Adrenal gland (tissue), 12 donors: Measurements from ENCODE around the gene ZFAND6. TPM values are rescaled to one million over a fixed set of nuclear protein-coding genes. Genes with fewer than 3 reads are reported as not detected.

Experiments used
- DNase-seq, 7 donors: peaks; one replicate each; pipeline ENCODE4 v3.0.0-alpha.2; 2019 to 2020
- H3K27ac ChIP-seq, 5 donors: fragments of 200-600 bp; sonication (generic) in 4 of 5; 1 replicate in 3 of 5; 2 replicates in 2 of 5; pipeline versions ENCODE4 v1.5.1 to v1.8.0; 2016 to 2020; ENCODE audit warnings: mild to moderate bottlenecking in 1 of 5
- H3K27me3 ChIP-seq: fragments of 200-600 bp; 2 replicates; pipeline ENCODE4 v1.8.0; 2021
- H3K36me3 ChIP-seq, 2 donors: fragments of 200-600 bp; replicated peaks in 1 of 2; 1 replicate in 1 of 2; 2 replicates in 1 of 2; pipeline versions ENCODE4 v1.5.1 to v1.8.0; 2018 to 2022
- H3K4me1 ChIP-seq, 2 donors: fragments of 200-600 bp; replicated peaks in 1 of 2; 1 replicate in 1 of 2; 2 replicates in 1 of 2; pipeline versions ENCODE4 v1.5.1 to v1.8.0; 2018 to 2021
- H3K4me3 ChIP-seq, 4 donors: fragments of 200-600 bp; sonication (generic) in 3 of 4; one replicate each; pipeline ENCODE4 v1.5.1; 2016 to 2018
- H3K9me3 ChIP-seq, 3 donors: fragments of 200-600 bp; sonication (generic) in 1 of 3; replicated peaks in 1 of 3; 1 replicate in 2 of 3; 2 replicates in 1 of 3; pipeline versions ENCODE4 v1.5.1 to v1.8.0; 2016 to 2021
- CTCF ChIP-seq, 6 experiments: fragments of 450-650 bp in 4 of 6; fragments of 200-600 bp in 2 of 6; sonication (generic) in 1 of 6; IDR thresholded peaks; 1 replicate in 5 of 6; 2 replicates in 1 of 6; pipeline versions ENCODE4 v1.5.1 to v1.8.0; 2016 to 2021; ENCODE audit warnings: antibody characterized with exemption in 6 of 6, mild to moderate bottlenecking in 2 of 6, moderate library complexity in 1 of 6
- POLR2A ChIP-seq, 2 donors: fragments of 450-650 bp; IDR thresholded peaks; one replicate each; pipeline ENCODE4 v1.6.1; 2017; ENCODE audit warnings: antibody characterized with exemption in 2 of 2, mild to moderate bottlenecking in 2 of 2, moderate library complexity in 1 of 2
- WGBS, 4 donors: extraction: QIAGEN DNeasy Blood & Tissue Kit in 2 of 4; methylation state at CpG; one replicate each; pipeline versions ENCODE4 v1.1.5 to v1.1.7; 2013 to 2017; 5-methylcytosine and 5-hydroxymethylcytosine counted together
- intact Hi-C, 2 donors: fragments of 100-400 bp; cut with DNase I; formaldehyde crosslinking; loops; one replicate each; pipeline versions ENCODE4 v1.14.1 to v1.15.0; 2022 to 2023
- polyA plus RNA-seq, 3 donors: library from polyadenylated mRNA; stranded (reverse); fragments of 200-250 nt in 2 of 3; fragments of 350-450 nt in 1 of 3; fragmentation: Illumina TruSeq in 1 of 3; extraction: RNeasy Lipid Tissue Mini Kit (QIAGEN cat#74804) in 1 of 3; gene quantifications; one replicate each; pipeline ENCODE4 v1.2.3, GENCODE V29; 2013 to 2014
- total RNA-seq, 9 donors: library from RNA; depleted of rRNA in 4 of 9; stranded (reverse); fragments of >200 nt in 4 of 9; fragments of 120-200 nt in 1 of 9; fragmentation: NEBNext Ultra II Directional in 1 of 9; extraction: Animal tissue kit (Norgen Biotek cat#: 25700) in 1 of 9; gene quantifications; one replicate each; pipeline versions ENCODE4 v1.1.0 to v1.2.4, GENCODE V29; 2013 to 2023
- donor health status: healthy with polysubstance abuse.
- donor health status: Bipolar disorder and iron deficiency.
- donor health status: DM: yes; HTN: yes; CAD: no.
- donor health status: DM: no; HTN: no; CAD: no.
- donor health status: DM: no; HTN: no; CAD: no.
- donor health status: DM: yes; HTN: yes; CAD: no.

ZFAND6 gene
- total and polyA plus RNA-seq, 12 donors: 46.5 to 197 (median 105) TPM

DNA sequence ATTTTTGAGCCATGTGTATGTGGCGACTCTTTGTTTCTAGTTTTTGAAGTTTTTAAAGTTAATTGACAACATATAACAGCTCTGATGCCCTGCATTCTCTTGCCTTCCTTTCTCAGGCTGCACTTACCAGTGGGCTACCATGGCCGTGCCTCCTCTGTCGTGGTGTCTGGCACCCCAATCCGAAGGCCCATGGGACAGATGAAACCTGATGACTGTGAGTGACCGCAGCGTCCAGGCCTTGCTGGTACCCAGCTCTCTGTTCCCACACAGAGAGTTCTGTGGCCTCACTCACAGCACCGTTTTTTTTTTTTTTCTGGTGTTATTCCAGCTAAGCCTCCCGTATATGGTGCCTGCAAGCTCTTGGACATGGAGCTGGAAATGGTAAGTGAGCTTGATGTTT lies 108.5 kb downstream of the ZFAND6 start:
- intact Hi-C loops: loop anchor here in 1 of 2 donors (10.0 kb wide), 1 partner anchor 103 kb away; no protein-coding TSS in a partner anchor

DNA sequence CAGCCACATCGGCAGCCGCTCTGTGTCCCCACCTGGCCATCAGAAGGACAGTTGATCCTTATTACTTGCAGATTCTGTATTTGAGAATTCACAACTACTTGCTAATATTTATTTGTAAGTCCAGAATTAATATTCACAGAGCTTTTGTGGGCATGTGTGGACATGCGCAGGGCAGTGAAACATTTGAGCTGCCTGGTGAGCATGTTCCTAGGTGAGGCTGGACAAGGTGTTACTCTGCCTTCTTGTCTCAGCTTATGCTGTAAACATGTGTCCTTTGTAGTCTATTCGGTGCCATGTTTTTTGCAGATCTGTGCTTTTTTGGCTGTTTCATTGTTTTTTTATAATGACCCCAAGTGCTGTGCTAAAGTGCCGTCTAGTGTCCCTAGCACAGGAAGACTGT lies 108.9 kb downstream of the ZFAND6 start:
- no peak for TF ChIP-seq POLR2A (IDR thresholded peaks at IDR 0.05)
- no peak for TF ChIP-seq CTCF (IDR thresholded peaks at IDR 0.05)
- peak in 1 of 7 donors; percentile 15 for DNase-seq
- Histone ChIP-seq H3K4me1 (peaks cover 0 to 3% of the 10 kb centered on the region in 2 donors), H3K36me3 (peaks cover 0 to 15% of the 10 kb centered on the region in 2 donors), H3K4me3 (no peak overlapping the region), H3K27ac (no peak overlapping the region), H3K9me3 (no peaks in the 10 kb centered on the region), H3K27me3 (no peaks in the 10 kb centered on the region)
- 76 to 95% (median 95%) methylated on average over 5 of the region's 5 CpGs for WGBS, 4 donors
- intact Hi-C loops: loop anchor here in 1 of 2 donors (10.0 kb wide), 1 partner anchor 104 kb away; no protein-coding TSS in a partner anchor

More for the DNA sequence above, 108.5 kb downstream of the ZFAND6 start:
- no peaks in the 10 kb centered on the region for H3K9me3 ChIP-seq
- peak in 1 of 7 donors; percentile 37 for DNase-seq
- H3K4me1 ChIP-seq: peaks cover 3 to 7% of the 10 kb centered on the region in 2 donors
- H3K27ac ChIP-seq: no peak overlapping the region
- no peak overlapping the region for H3K4me3 ChIP-seq
- TF ChIP-seq POLR2A (IDR thresholded peaks at IDR 0.05) (no peak), CTCF (IDR thresholded peaks at IDR 0.05) (no peak)
- H3K27me3 ChIP-seq: no peaks in the 10 kb centered on the region
- peaks cover 0 to 15% of the 10 kb centered on the region in 2 donors for H3K36me3 ChIP-seq
- 93 to 97% (median 95%) methylated on average over 8 of the region's 8 CpGs for whole genome bisulfite sequencing, 4 donors

GRCh38 chr15:80169768-80170357 lies 110.4 kb downstream of the ZFAND6 start:
- TF ChIP-seq POLR2A (IDR thresholded peaks at IDR 0.05) (no peak), CTCF (IDR thresholded peaks at IDR 0.05) (no peak)
- DNase-seq: no peak
- Histone ChIP-seq H3K9me3 (no peaks in the 10 kb centered on the region), H3K4me1 (peaks cover 7 to 15% of the 10 kb centered on the region in 2 donors), H3K27me3 (no peaks in the 10 kb centered on the region), H3K36me3 (peaks cover 0 to 19% of the 10 kb centered on the region in 2 donors), H3K4me3 (no peak overlapping the region), H3K27ac (no peak overlapping the region)
- 94 to 99% (median 95%) methylated on average over 10 to 12 of the region's 12 CpGs for WGBS, 4 donors
- intact Hi-C loops: loop anchor here (10.0 kb wide), 1 partner anchor 105 kb away; no protein-coding TSS in a partner anchor

DNA sequence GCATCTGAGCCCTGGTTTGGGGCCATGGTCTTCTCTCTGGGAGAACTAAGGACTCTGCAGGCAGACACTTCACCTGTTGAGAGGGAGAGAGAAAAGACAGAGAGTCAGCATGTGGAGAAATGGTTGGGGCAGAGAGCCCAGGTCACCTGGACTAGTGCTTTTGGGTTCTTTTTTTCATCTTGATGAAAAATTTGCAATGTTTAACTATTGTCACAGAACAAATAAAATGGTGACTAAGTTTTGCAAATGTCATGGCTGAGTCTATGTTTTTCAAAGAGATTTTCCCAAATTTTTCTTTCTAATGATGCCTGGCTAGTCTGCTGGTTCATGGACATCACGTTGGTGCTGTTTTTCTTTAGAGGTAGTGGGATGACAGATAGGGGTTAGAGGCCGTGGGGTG lies 111.1 kb downstream of the ZFAND6 start:
- no peak for TF ChIP-seq CTCF (IDR thresholded peaks at IDR 0.05)
- TF ChIP-seq POLR2A (IDR thresholded peaks at IDR 0.05): no peak
- no peaks in the 10 kb centered on the region for H3K9me3 ChIP-seq
- H3K27ac ChIP-seq: no peak overlapping the region
- WGBS, 4 donors: 49 to 68% (median 59%) methylated on average over 2 of the region's 2 CpGs
- DNase-seq: peak in 1 of 7 donors; percentile 5
- peaks cover 7 to 18% of the 10 kb centered on the region in 2 donors for H3K4me1 ChIP-seq
- H3K36me3 ChIP-seq: peaks cover 0 to 27% of the 10 kb centered on the region in 2 donors
- intact Hi-C loops: loop anchor here in 1 of 2 donors (10.0 kb wide), 1 partner anchor 106 kb away; no protein-coding TSS in a partner anchor
- no peak overlapping the region for H3K4me3 ChIP-seq
- no peaks in the 10 kb centered on the region for H3K27me3 ChIP-seq
